Right forelimb (tissue), 1 donor: ENCODE results near the gene IGFLR1.
"Not testable (repeated sequence)": the region's sequence is repeated elsewhere in the genome, so short reads cannot be mapped to it uniquely, and the experiment has no call there.

Experiments used
- DNase-seq: peaks from one replicate; pipeline ENCODE4 v3.0.0-alpha.2; 2018

IGFLR1 gene

GRCh38 chr19:35739275-35740107 is 2.8 kb downstream of the IGFLR1 start:
- no peak for DNase-seq

- no peak for DNase-seq
Observed at GRCh38 chr19:35738887-35739229, 3.4 kb downstream of the IGFLR1 start.

GRCh38 chr19:35738021-35738886 is 4.0 kb downstream of the IGFLR1 start:
- no peak for DNase-seq

GRCh38 chr19:35736913-35737886 is 5.1 kb downstream of the IGFLR1 start:
- no peak for DNase-seq

- no peak for DNase-seq
Observed at GRCh38 chr19:35734889-35735288, 7.4 kb downstream of the IGFLR1 start.

GRCh38 chr19:35734273-35734672 is 8.0 kb downstream of the IGFLR1 start:
- no peak for DNase-seq

GRCh38 chr19:35733180-35734125 is 8.8 kb downstream of the IGFLR1 start:
- no peak for DNase-seq

GRCh38 chr19:35732540-35733179 is 9.6 kb downstream of the IGFLR1 start:
- no peak for DNase-seq

GRCh38 chr19:35731779-35732405 is 10.4 kb downstream of the IGFLR1 start:
- no peak for DNase-seq

GRCh38 chr19:35731353-35731752 is 10.9 kb downstream of the IGFLR1 start:
- no peak for DNase-seq

GRCh38 chr19:35730326-35730725 is 11.9 kb downstream of the IGFLR1 start:
- DNase-seq = no peak

- DNase-seq = no peak
Observed at GRCh38 chr19:35729763-35730162, 12.5 kb downstream of the IGFLR1 start.

GRCh38 chr19:35729021-35729420 is 13.2 kb downstream of the IGFLR1 start:
- DNase-seq = no peak

- no peak for DNase-seq
Observed at GRCh38 chr19:35727956-35728706, 14.1 kb downstream of the IGFLR1 start.

- no peak for DNase-seq
Observed at GRCh38 chr19:35727053-35727955, 14.9 kb downstream of the IGFLR1 start.

- no peak for DNase-seq
Observed at GRCh38 chr19:35725216-35725861, 16.9 kb downstream of the IGFLR1 start.

GRCh38 chr19:35724560-35724959 is 17.7 kb downstream of the IGFLR1 start:
- no peak for DNase-seq

- not testable (repeated sequence) for DNase-seq
Observed at GRCh38 chr19:35724132-35724531, 18.1 kb downstream of the IGFLR1 start.
